ENCODE data around the gene LRMDA.

The LRMDA gene

GRCh38 chr10:76117949-76118348, 686.5 kb downstream of the LRMDA start:
- in situ Hi-C loops (cut with MboI; ENCODE audit: low sequenced_read_pairs) = no loop called here
- Histone ChIP-seq H3K27me3 (ENCODE audit: low read depth) (no peaks in the 10 kb centered on the region), H3K4me1 (no peaks in the 10 kb centered on the region), H3K9me3 (no peaks in the 10 kb centered on the region), H3K4me3 (no peak overlapping the region), H3K36me3 (replicated peaks) (no peaks in the 10 kb centered on the region)
- DNase-seq (ENCODE audit: low spot score in 2 of 2) = no peak

- no peak for DNase-seq (ENCODE audit: low spot score in 2 of 2)
- H3K4me1 ChIP-seq = no peaks in the 10 kb centered on the region
- no peak overlapping the region for H3K4me3 ChIP-seq
- no peaks in the 10 kb centered on the region for H3K9me3 ChIP-seq
- H3K36me3 ChIP-seq (replicated peaks) = no peaks in the 10 kb centered on the region
- H3K27me3 ChIP-seq (ENCODE audit: low read depth) = no peaks in the 10 kb centered on the region
- in situ Hi-C loops (cut with MboI; ENCODE audit: low sequenced_read_pairs) = no loop called here
Measured at GRCh38 chr10:76119036-76119435, 687.6 kb downstream of the LRMDA start.

GRCh38 chr10:76119515-76119914, 688.1 kb downstream of the LRMDA start:
- DNase-seq (ENCODE audit: low spot score in 2 of 2) = no peak
- Histone ChIP-seq H3K27me3 (ENCODE audit: low read depth) (no peaks in the 10 kb centered on the region), H3K4me1 (no peaks in the 10 kb centered on the region), H3K4me3 (no peak overlapping the region), H3K36me3 (replicated peaks) (no peaks in the 10 kb centered on the region), H3K9me3 (no peaks in the 10 kb centered on the region)
- in situ Hi-C loops (cut with MboI; ENCODE audit: low sequenced_read_pairs) = no loop called here

GRCh38 chr10:76122056-76122455, 690.6 kb downstream of the LRMDA start:
- Histone ChIP-seq H3K4me3 (no peak overlapping the region), H3K36me3 (replicated peaks) (no peaks in the 10 kb centered on the region), H3K27me3 (ENCODE audit: low read depth) (no peaks in the 10 kb centered on the region), H3K9me3 (no peaks in the 10 kb centered on the region), H3K4me1 (no peaks in the 10 kb centered on the region)
- no peak for DNase-seq (ENCODE audit: low spot score in 2 of 2)
- in situ Hi-C loops (cut with MboI; ENCODE audit: low sequenced_read_pairs) = no loop called here

- Histone ChIP-seq H3K36me3 (replicated peaks) (no peaks in the 10 kb centered on the region), H3K9me3 (no peaks in the 10 kb centered on the region), H3K27me3 (ENCODE audit: low read depth) (no peaks in the 10 kb centered on the region), H3K4me3 (no peak overlapping the region), H3K4me1 (no peaks in the 10 kb centered on the region)
- in situ Hi-C loops (cut with MboI; ENCODE audit: low sequenced_read_pairs) = no loop called here
- DNase-seq (ENCODE audit: low spot score in 2 of 2) = no peak
Measured at GRCh38 chr10:76124280-76124679, 692.9 kb downstream of the LRMDA start.

GRCh38 chr10:76125900-76126299, 694.5 kb downstream of the LRMDA start:
- Histone ChIP-seq H3K36me3 (replicated peaks) (no peaks in the 10 kb centered on the region), H3K4me1 (no peaks in the 10 kb centered on the region), H3K27me3 (ENCODE audit: low read depth) (no peaks in the 10 kb centered on the region), H3K4me3 (no peak overlapping the region), H3K9me3 (no peaks in the 10 kb centered on the region)
- no peak for DNase-seq (ENCODE audit: low spot score in 2 of 2)
- in situ Hi-C loops (cut with MboI; ENCODE audit: low sequenced_read_pairs) = no loop called here

- in situ Hi-C loops (cut with MboI; ENCODE audit: low sequenced_read_pairs) = no loop called here
- no peaks in the 10 kb centered on the region for H3K9me3 ChIP-seq
- no peaks in the 10 kb centered on the region for H3K27me3 ChIP-seq (ENCODE audit: low read depth)
- no peak for DNase-seq (ENCODE audit: low spot score in 2 of 2)
- no peak overlapping the region for H3K4me3 ChIP-seq
- no peaks in the 10 kb centered on the region for H3K36me3 ChIP-seq (replicated peaks)
- H3K4me1 ChIP-seq = no peaks in the 10 kb centered on the region
Measured at GRCh38 chr10:76126607-76127527, 695.4 kb downstream of the LRMDA start.

GRCh38 chr10:76127984-76128589, 696.7 kb downstream of the LRMDA start:
- H3K4me3 ChIP-seq = no peak overlapping the region
- no peaks in the 10 kb centered on the region for H3K9me3 ChIP-seq
- H3K27me3 ChIP-seq (ENCODE audit: low read depth) = no peaks in the 10 kb centered on the region
- H3K4me1 ChIP-seq = no peaks in the 10 kb centered on the region
- in situ Hi-C loops (cut with MboI; ENCODE audit: low sequenced_read_pairs) = no loop called here
- H3K36me3 ChIP-seq (replicated peaks) = no peaks in the 10 kb centered on the region
- DNase-seq (ENCODE audit: low spot score in 2 of 2) = no peak

GRCh38 chr10:76129213-76129612, 697.8 kb downstream of the LRMDA start:
- in situ Hi-C loops (cut with MboI; ENCODE audit: low sequenced_read_pairs) = no loop called here
- Histone ChIP-seq H3K36me3 (replicated peaks) (no peaks in the 10 kb centered on the region), H3K9me3 (no peaks in the 10 kb centered on the region), H3K4me3 (no peak overlapping the region), H3K27me3 (ENCODE audit: low read depth) (no peaks in the 10 kb centered on the region), H3K4me1 (no peaks in the 10 kb centered on the region)
- no peak for DNase-seq (ENCODE audit: low spot score in 2 of 2)

GRCh38 chr10:76130892-76131291, 699.5 kb downstream of the LRMDA start:
- no peaks in the 10 kb centered on the region for H3K27me3 ChIP-seq (ENCODE audit: low read depth)
- H3K4me1 ChIP-seq = no peaks in the 10 kb centered on the region
- H3K4me3 ChIP-seq = no peak overlapping the region
- DNase-seq (ENCODE audit: low spot score in 2 of 2) = no peak
- in situ Hi-C loops (cut with MboI; ENCODE audit: low sequenced_read_pairs) = no loop called here
- no peaks in the 10 kb centered on the region for H3K36me3 ChIP-seq (replicated peaks)
- no peaks in the 10 kb centered on the region for H3K9me3 ChIP-seq

GRCh38 chr10:76133597-76134255, 702.3 kb downstream of the LRMDA start:
- H3K4me1 ChIP-seq = no peaks in the 10 kb centered on the region
- H3K36me3 ChIP-seq (replicated peaks) = no peaks in the 10 kb centered on the region
- H3K27me3 ChIP-seq (ENCODE audit: low read depth) = no peaks in the 10 kb centered on the region
- no peak overlapping the region for H3K4me3 ChIP-seq
- no peak for DNase-seq (ENCODE audit: low spot score in 2 of 2)
- H3K9me3 ChIP-seq = no peaks in the 10 kb centered on the region
- in situ Hi-C loops (cut with MboI; ENCODE audit: low sequenced_read_pairs) = no loop called here

GRCh38 chr10:76136961-76137360, 705.5 kb downstream of the LRMDA start:
- no peaks in the 10 kb centered on the region for H3K36me3 ChIP-seq (replicated peaks)
- DNase-seq (ENCODE audit: low spot score in 2 of 2) = no peak
- H3K4me3 ChIP-seq = no peak overlapping the region
- no peaks in the 10 kb centered on the region for H3K9me3 ChIP-seq
- H3K27me3 ChIP-seq (ENCODE audit: low read depth) = no peaks in the 10 kb centered on the region
- H3K4me1 ChIP-seq = no peaks in the 10 kb centered on the region
- in situ Hi-C loops (cut with MboI; ENCODE audit: low sequenced_read_pairs) = no loop called here

- no peaks in the 10 kb centered on the region for H3K36me3 ChIP-seq (replicated peaks)
- H3K4me1 ChIP-seq = no peaks in the 10 kb centered on the region
- DNase-seq (ENCODE audit: low spot score in 2 of 2) = no peak
- H3K4me3 ChIP-seq = no peak overlapping the region
- no peaks in the 10 kb centered on the region for H3K27me3 ChIP-seq (ENCODE audit: low read depth)
- in situ Hi-C loops (cut with MboI; ENCODE audit: low sequenced_read_pairs) = no loop called here
- H3K9me3 ChIP-seq = no peaks in the 10 kb centered on the region
Measured at GRCh38 chr10:76138286-76138685, 706.9 kb downstream of the LRMDA start.

GRCh38 chr10:76138906-76139305, 707.5 kb downstream of the LRMDA start:
- H3K4me3 ChIP-seq = no peak overlapping the region
- DNase-seq (ENCODE audit: low spot score in 2 of 2) = no peak
- H3K9me3 ChIP-seq = no peaks in the 10 kb centered on the region
- no peaks in the 10 kb centered on the region for H3K27me3 ChIP-seq (ENCODE audit: low read depth)
- no peaks in the 10 kb centered on the region for H3K36me3 ChIP-seq (replicated peaks)
- no peaks in the 10 kb centered on the region for H3K4me1 ChIP-seq
- in situ Hi-C loops (cut with MboI; ENCODE audit: low sequenced_read_pairs) = no loop called here

All from HAP-1 (cell line).